NCI-H774 (cell line): ENCODE measurements around the gene EFTUD2.
"Not testable (repeated sequence)": the region's sequence is repeated elsewhere in the genome, so short reads cannot be mapped to it uniquely, and the experiment has no call there.

Source experiments
- DNase-seq: peaks from one replicate; lab custom pipeline; 2025; lab: John Stamatoyannopoulos, UW

EFTUD2 gene

GRCh38 chr17:44899074-44899782 is at the start of gene EFTUD2:
TSS of gene EFTUD2 (minus strand) at chr17:44899445. CDS start at chr17:44894521, 4,924 bp downstream.
- DNase-seq = peak; percentile 94

GRCh38 chr17:44948315-44948795 is 49.1 kb upstream of the EFTUD2 start:
- DNase-seq = no peak

- DNase-seq = peak; percentile 97
These were observed 48.4 kb upstream of the EFTUD2 start, which contains the start of gene KIF18B for GRCh38 chr17:44947461-44948314. TSS of gene KIF18B (minus strand) at chr17:44947773. CDS start at chr17:44936344, 11,429 bp downstream.

- not testable (repeated sequence) for DNase-seq
These were observed 46.4 kb upstream of the EFTUD2 start for GRCh38 chr17:44945652-44946051.

GRCh38 chr17:44942456-44942855 is 43.2 kb upstream of the EFTUD2 start:
- DNase-seq = no peak

- DNase-seq = no peak
These were observed 42.6 kb upstream of the EFTUD2 start for GRCh38 chr17:44941712-44942331.

GRCh38 chr17:44940768-44941167 is 41.5 kb upstream of the EFTUD2 start:
- DNase-seq = no peak

GRCh38 chr17:44940317-44940716 is 41.1 kb upstream of the EFTUD2 start:
- no peak for DNase-seq

DNA sequence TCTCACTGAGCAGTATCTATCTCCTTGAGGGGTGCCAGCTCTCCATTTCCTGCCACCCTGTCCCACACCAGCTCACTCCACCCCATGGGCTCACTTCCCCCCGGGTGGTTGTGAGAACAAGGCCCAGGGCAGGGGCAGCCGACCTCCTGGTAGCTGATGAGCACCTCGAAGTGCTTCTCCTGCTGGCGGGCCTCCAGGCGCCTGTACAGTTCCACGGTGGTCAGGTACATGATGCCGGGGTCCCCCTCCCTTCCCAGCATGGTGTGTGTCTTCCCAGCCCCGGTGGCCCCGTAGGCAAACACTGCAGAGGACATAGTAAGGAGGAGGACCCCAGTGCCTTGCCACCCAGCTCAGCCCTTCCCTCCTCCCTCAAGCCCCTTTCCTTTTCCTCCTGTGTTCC is 35.9 kb upstream of the EFTUD2 start:
- no peak for DNase-seq

DNA sequence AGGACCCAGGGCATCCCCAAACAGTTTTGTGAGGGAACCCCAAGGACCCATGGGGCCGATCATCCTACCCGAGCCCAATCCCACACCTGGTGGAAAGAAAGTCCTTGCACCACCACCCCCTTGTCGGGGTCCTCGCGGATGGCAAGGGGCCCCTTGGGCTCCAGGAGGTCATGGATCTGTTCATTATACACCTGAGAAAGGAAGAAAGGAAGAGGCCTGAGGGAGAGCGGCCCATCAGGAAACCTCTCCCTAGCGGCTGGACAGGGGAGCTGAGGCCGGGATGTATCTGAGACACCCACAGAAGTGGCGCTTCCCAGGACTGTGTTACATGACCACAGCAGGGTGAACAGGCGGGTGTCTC is 35.5 kb upstream of the EFTUD2 start:
- DNase-seq = no peak

DNA sequence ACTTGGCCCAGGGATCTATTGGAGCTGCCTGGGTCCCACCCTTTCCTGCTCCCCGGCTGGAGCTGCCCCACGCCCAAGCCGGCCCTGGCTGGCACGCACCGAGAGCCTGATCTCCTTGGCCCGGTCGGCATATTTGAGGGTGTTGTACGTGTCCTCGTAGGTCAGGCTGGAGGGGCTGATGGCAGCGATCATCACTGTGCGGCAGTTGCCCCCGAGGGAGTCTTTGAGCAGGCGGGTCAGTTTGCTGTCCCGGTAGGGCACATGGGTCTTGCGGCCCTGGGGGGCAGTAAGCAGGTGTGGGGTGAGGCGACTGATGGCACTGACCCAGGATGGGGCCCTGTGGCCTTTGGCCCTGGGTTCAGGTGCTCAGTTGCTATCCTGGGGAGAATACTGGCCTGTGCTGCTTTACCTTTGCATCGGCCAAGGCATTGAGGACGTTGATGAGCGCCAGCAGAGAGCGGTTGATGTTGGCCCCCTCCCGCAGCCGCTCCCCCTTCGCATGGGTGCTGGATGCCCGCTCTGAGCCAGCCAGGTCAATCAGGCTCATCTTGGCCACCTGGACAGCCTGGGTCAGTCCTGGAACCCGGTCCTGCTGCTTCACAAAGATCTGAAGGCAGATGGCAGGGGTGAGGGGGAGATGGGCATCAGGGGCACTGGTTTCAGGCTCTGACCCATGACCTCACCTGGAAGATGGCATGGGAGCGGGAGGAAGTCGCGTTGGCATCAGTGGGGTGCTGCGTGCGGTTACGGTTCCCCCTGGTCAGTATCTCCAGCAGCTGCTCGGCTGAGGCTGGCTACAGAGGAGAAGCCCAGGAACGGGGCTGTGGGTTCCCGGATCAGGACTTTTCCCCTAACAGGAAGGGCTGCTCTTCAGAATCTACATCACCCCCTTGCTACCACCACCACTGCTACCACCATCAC is 34.8 kb upstream of the EFTUD2 start:
- DNase-seq = no peak

- no peak for DNase-seq
These were observed 33.5 kb upstream of the EFTUD2 start for GRCh38 chr17:44932787-44933097.

DNA sequence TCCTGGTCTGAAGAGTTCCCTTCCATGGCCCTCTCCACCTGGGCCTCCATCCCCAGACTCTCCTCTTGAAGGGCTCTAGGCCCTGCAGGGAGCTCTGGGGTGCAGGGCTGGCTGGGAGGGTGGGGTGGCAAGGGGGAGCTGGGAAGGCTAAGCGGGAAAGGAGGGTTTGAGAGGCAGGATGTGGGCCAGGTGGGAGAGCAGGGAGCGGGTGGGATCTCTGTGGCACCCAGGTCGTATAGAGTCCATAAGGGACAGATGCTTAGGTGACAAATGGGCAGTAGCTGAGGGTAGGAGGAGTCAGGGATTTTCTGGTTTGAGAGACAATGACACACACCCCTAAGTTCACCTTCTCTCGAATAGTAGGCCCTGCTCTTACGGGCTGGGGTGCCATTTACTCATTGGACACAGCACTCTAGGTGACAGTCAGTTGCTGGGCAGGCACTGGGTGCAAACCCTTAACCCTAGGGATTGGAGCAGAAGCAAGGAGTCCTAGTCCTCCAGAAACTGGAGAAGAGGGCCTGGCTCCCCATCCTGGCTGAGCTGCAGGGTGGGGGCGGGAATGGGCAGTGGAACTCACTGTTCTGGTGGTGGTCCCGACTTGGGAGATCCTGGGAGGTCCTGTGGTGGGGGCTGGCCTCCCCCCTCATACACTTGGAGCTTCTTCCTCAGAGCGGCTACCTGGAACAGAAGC is 33.0 kb upstream of the EFTUD2 start:
- no peak for DNase-seq

DNA sequence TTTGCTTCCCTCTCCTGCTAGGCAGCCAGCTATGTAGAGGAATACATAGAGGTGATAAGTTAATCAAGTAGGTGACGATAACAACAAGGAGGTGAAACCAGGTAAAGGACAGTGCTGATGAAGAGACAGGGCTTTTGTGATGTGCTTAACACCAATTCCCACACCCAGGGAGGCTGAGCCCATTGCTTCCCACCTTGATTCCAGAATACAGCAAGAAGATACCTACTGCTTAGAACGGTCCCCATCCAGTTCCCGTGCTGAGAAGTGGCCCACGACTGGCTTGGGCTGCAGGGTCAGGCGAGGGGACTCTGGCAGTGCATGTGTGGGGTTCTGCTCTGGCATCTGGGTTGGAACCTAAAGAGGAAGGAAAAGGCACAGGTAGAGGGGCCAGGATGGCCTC is 32.1 kb upstream of the EFTUD2 start:
- no peak for DNase-seq

DNA sequence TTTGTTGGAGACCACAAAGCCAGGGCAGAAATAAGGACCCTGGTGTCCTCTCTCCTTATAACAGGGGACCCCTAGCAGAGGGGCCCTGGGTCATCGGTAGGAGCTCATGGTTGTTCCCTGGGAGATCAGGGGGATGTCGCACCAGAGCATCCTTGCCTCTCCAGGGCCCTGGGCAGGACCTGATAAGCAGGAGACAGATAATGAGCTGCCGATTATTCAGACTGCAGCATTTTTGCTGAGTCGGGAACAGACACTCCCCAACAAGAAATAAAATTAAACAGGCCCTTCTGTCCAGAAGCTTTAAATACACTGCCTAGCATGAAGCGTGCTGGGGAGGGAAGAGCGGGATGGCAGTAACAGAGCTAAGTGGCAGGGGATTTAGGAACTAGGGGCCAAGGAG is 31.4 kb upstream of the EFTUD2 start:
- DNase-seq = no peak

DNA sequence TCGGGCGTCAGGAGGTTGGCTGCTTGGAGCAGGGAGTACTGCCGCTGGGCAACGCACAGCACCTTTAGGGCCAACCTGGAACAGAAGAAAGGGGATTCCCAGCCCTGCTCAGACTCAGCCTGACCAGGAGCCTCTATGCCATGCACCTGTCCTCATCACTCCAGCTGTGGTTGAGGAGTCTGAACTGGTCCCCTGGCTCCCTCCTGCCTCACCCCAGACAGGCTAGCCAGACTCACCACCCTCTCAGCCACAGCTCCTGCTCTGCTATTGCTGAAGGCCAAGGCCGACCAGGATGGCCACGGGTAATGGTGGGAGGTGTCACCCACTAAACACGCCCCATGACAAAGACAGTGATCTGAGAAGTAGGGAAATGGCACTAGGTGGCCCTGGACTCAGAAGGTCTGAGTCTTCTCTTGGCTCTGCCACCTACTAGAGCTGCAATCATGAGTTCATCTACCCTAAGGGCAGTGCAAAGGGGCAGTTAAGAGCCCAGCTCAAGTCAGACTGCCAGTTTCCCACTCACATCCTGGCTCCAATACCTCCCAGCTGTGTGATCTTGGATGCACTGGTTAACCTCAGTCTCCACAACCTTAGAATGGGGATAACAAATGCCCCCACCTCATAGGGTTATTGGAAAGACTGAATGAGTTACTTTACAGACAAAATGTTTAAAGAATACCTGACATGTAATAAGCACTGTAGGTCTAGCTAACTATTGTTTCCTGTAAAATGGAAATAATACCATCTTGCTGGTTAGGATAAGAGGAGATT is 29.9 kb upstream of the EFTUD2 start:
- no peak for DNase-seq

GRCh38 chr17:44928136-44928535 is 28.9 kb upstream of the EFTUD2 start:
- no peak for DNase-seq

- DNase-seq = no peak
These were observed 28.5 kb upstream of the EFTUD2 start for GRCh38 chr17:44927696-44928095.

GRCh38 chr17:44926821-44927525 is 27.7 kb upstream of the EFTUD2 start:
- DNase-seq = no peak
